Measurements from ENCODE around the gene CNGB1.
"Not testable (repeated sequence)": the region's sequence is repeated elsewhere in the genome, so short reads cannot be mapped to it uniquely, and the experiment has no call there.

The CNGB1 gene

DNA sequence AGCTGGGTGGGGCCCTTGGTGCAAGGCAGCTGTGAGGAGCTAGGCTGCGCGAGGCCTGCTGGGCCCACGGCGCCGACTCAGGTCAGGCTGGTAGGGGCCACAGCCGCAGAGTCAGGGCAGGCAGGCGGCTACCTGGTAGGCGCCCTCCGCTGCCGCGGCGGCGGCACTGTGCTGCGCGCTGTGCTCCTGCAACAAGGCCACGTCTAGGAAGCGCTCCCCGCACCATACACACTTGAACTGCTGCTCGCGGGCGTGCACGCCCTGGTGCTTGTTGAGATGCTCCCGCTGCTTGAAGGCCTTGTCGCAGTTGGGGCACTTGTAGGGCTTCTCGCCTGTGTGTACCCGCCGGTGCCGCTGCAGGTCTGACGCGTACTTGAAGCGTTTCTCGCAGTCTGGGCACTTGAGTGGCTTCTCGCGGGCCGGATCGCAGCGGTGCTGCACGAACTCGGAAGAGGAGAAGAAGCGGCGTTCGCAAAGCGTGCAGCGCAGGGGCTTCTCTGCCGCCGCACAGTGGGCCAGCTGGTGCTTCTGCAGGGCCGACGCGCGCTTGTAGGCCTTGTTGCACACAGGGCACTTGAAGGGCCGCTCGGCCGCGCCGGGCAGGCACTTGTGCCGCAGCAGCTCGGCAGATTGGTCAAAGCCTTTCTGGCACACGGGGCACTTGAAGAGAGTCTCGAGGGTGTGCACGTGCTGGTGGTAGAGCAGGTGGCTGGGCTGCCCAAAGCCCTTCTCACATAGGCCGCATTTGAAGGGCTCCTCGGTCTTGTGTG, 25.7 kb upstream of the CNGB1 start:
- DNase-seq: peak; percentile 47

DNA sequence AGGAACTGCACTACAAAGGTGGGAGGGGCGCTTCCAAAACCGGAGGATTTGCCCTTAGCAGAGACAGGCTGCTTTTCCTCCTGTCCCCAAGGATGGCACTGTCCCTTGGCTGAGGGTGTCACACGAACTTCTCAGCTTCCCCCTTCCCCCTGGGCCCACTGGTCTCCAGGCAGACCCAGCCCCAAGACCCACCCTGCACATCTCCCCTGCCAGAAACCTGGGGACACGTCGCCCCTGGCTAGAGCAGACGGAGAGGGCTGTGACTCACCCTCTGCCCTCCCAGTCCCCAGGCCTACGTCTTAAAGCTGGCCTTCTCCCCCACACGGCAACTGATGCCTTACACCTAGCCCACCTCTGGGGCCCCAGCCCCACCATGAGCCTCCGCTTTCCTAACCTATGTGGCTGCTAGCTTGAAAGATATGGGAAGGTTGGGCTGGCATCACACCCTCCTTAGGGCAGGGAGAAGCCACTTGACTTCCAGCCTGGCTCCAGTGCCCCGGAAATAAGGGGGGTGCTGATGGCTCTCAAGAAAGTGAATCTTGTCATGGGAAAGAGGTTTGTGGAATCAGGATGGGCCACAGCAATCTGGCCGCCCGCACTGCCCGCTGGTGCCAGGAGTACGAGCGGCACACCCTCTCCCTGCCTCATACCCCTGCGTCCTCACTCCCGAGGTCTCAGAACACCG, 24.9 kb upstream of the CNGB1 start:
- peak; percentile 57 for DNase-seq

DNA sequence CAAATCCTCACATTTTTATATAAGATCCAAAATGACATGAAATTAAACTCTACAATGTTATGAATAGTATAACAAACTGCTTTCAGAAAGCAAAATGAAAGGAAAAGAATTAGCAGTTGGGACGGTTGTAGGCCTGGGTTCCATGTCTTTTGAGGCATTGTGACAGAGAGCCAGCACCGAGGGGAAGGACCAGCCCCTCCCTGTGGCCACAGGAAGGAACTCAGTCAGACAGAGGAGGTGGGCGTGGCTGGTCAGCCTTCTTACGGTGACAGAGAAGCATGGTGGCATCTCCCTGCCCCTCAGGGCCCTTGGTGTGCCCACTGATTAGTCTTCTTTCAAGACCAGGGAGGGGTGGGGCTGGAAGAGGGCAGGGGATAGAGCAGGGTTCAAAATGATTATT, 23.9 kb upstream of the CNGB1 start:
- peak; percentile 79 for DNase-seq

DNA sequence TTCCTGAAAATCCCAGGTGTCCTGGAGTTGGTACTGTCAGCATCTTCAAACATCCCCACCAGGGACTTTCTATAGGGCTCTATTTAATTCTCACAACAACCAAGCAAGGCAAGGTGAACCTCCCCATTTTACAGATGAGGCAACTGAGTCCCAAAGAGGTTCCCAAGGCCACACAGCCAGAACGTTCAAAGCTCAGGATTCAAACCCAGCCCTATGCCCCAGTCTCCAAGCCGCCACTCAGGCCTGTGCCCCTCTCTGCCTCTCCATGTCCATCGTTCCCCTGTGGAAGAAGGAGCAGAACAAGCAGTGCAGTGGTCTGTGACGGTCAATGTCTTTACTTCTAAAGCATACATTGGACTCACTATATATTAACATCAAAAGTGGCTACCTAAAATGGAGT, 23.4 kb upstream of the CNGB1 start:
- DNase-seq: no peak

DNA sequence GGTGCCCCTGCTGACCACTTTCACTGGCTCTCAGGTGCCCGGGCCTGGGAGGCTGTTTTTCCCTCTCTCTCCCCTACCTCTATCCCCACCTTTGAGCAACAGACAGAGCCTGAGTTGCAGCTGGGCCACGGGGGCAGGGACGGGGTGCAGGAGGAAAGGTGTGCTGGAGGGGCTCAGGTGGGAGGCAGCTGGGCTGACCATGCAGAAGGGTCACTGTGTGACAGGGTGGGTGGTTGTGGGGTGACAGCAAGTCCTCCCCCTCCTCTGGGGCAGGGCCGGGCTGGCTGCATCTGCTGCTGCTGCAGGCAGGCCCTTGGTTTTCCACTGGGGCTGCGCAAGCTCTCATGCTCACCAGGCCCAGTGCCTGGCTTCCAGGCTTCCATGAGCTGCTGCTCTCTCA, 23.0 kb upstream of the CNGB1 start:
- peak; percentile 54 for DNase-seq

DNA sequence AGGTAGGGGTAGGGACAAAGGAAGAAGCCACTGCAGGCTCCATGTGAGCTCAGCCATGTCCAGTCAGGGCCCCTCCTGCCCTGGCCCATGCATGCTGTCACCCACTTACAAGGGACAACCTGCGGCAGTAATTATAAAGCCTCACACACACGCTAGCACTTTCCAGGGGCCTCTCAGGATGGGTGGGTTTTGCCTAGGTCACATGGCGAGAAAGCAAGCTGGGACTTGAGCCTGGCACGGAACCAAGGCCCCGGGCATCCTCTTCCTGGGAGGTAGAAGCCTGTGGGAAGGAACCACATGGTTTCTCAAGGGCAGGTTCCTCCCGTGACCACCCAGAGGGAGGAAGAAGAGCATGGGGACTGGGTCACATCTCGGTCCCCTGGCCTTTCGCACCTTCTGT, 22.5 kb upstream of the CNGB1 start:
- no peak for DNase-seq

DNA sequence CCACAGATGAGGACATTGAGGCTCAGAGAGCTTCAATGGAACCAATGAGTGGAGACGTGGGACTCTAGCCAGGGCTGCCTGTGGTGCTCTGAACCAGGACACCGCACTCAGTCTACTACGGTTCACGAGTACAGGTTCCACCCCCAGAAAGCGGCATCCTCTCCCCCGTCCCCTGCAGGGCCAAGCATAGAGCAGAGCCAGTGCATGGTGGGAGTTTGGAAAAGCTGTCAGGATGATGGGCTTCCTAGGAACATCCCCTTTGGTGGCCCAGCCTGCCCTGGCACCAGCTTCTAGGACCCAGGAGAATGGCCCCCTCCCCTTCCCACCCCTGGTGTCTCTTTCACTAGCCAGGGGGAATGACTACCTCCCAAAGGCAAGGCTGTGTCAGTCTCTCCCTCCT, 21.2 kb upstream of the CNGB1 start:
- DNase-seq: peak; percentile 38

DNA sequence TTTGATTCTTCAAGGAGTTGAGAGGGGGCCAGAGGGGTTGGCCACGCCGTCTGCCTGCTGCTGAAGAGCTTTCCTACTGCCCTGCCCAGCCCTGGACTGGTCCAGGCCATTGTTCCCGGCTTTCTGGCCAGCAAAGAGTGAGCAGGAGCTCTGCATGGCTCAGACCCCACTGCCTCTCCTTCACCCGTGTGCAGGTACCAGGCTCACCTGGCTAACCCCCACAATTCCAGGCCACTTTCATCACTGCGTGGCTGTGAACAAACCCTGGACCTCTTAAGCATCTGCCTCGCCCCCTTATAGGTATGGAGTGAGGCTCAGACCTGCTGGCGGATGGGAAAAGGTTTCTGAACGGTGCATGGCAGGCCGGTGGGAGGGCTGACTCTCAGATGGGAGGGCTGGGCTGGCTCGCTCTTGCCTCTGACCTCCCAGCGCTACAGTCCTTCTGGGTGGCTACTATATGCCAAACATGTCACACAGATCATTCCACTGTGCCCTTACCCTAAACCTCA, 20.7 kb upstream of the CNGB1 start:
- peak; percentile 37 for DNase-seq

DNA sequence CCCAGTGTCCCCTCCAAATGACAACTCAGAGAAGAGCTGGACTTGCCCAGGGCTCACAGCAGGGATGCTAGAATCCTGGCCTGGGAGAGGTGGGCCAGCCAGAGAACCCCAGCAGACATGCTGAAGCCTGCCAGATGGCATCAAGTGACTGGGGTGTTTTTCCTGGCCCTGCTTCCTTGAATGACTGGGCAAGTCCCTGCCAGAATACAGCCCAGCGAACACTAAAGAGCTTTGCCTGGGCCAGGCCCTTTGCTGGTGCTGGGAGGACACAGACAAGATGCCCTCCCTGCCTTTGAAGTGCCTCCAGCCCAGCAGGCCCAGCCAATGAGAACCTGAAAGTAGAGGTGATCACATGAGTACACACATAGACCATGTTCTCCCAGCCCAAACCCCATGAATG, 18.0 kb upstream of the CNGB1 start:
- peak; percentile 51 for DNase-seq

DNA sequence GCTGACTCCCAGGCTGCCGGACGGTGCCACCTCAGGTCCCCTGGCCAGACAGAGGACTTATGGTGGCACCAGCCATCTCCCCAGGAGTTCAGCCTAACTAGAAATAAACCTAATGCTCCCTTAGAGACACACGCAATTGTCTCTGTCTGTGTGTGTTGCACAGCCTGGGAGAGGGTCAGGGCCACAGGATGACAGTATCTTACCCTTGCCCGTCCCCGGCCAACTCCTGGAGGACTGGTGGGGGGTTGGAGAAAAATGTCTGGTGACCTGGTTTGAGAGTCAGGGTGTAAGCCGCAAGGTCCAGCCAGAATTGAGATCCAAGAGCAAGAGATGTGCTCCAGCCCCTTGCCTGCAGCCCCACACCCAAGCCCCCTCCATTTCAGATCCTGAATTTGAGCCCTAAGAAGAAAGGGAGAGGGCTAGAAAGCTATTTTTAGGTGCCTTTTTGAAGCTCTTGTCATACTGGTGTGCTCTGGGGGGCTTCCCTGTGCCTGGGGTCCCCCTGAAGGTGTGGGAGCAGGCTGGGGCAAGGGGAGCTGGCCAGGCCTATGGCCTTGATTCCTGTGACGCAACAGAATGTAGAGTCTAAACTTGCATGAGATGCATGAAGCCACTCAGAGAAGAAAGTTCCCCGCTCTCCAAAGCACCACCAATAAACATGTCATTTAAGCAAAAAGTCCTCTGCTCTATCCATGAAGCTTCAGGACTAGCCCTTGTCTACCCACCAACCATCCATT, 16.7 kb upstream of the CNGB1 start:
- peak; percentile 49 for DNase-seq

DNA sequence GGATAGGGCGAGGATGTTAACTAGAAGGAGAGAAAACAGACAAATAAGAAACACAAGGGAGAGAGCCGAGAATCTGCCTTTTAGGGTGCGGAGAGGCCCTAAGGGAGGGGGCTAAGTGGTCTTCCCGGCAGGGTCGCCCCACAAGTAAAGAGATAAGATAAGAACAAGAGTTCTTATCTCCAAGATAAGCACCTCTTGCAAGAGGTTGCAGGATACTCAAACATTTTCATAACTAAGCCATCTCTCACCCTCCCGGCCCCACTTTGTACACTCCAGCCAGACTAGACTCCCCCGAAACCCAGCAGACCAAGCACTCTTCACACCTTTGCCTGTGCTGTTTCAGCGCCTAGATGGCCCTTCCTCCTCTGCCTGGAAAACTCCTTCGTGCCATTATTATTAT, 15.3 kb upstream of the CNGB1 start:
- no peak for DNase-seq

DNA sequence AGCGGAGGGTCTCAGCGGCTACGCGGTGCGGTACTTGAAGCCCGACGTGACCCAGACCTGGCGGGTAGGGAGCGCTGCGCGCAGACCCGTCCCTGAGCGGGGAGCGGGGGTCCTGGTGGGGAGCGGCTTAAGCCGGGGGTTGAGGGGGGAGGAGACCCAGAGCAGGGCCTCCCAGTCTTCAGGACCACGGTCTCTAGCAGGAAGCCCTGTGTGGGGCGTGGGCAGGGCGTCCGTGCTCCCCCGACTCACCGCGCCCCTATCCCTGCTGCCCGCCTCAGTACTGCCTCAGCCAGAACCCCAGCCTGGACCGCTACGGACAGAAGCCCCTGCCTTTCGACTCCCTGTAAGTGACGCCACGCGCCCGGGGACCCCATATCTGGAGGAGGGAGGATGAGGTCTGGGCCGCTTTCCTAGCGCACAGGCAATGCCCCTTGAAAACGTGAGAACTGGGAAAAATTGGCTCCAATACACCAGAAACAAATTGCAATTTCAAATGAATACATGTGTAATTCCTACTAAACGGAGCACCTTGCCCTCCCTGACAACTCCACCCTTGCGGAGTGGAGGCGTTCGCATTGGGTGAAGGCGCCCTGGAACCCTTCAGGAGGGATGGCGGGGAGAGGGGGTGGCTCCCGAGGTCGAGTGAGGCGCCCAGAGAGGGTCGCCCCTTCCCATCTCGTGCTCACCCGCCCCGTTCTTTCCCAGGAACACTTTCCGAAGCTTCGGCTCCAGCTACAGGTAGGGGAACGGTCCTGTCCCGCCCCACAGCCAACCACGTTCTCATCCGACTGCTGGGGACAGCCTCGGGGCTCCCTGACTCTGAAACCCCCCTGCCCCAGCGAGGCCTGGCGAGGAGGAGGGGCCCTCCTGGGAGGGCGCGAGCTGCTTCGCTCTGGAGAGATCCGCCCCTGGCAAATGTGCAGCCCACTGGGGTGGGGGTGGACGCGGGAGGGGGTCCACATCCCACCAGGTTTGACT, 14.6 kb upstream of the CNGB1 start:
- DNase-seq: peak; percentile 44

DNA sequence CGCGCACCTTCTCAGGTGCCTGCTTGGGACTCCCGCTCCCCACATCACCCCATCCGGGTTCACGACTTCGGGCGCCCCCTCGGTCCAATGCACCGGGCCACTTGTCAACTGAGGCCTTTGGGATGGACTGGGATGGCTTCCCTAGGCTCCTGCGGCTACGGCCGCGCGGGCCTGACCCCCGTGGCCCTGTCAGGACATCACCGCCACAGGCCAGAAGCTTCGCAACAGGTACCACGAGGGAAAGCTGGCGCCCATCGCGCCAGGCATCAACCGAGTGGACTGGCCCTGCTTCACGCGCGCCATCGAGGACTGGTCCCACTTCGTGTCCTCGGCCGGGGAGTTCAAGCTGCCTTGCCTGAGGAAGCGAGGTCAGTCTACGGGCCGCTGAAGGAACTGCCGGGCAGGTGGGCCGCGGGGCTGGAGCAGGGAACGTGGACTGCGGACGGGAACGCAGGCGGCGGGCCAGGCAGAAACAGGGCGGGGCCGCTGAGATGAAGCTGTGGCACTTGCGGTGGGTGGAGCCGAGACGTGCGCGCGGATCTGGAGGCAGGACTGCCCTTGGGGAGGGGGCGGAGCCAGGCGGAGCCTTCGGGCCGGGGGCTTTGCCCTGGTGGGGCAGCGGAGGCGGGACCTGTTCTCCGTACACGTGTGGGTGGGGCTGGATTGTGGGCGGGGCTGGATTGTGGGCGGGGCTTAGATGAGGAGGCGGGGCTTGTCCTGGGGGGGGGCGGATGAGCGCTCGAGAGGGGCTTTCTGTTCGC, 13.7 kb upstream of the CNGB1 start:
- peak; percentile 98 for DNase-seq

DNA sequence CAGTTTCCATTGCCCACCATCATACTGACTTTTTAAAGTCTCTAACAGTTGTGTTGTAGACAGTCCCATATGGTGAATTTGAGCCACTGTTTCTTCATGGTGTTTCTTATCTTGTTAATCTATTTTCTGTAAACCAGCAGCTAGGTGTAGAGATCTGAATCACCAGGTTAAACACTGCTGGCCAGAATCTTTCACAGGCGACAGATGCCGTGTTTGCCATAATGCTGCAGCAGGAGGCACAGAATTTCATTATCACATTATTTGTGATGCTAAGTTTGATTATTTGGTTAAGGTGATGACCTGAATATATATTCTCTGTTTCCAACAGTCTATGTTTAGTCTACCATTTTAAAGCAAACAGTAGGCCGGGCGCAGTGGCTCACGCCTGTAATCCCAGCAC, 11.5 kb upstream of the CNGB1 start:
- DNase-seq: no peak

DNA sequence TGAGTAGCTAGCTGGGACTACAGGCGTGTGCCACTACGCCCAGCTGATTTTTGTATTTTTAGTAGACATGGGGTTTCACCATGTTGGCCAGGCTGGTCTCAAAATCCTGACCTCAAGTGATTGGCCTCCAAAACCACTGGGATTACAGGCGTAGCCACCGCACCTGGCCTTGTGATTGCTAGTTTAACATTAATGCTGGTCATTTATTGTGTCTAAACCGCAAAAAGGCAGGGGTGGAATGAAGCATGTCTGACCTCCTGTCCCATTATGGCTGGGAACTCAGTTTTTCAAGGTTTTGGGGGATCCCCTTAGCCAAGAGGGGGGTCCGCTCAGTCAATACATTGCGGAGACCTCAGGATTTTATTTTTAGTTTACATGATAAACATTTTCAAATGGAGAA, 10.7 kb upstream of the CNGB1 start:
- DNase-seq: no peak

DNA sequence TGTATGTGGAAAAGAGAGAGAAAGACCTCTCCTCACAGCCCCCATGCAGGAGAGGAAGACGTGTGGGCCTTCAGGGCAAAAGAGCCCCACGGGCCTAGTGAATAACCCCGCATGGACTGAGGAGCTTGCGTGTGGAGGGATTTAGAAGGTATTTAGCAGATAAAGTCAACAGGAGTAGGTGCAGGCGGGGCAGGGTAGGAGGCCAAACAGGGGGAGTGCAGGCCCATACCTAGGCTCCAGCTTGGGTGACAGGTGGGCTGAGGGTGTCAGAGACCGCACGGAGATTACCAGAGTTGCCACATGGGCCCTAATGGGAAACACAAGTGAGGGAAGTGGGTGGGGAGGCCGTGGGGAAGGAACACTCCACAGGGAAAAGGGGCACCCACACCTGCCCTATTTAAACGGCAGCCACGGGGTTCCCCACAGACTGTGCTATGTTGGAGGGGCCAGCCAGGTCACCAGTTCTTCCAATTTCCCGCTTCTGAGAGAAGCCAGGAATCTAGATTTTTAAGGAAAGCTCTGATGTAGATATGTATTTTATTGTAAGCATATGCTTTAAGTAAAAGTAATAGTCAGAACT, 8.2 kb upstream of the CNGB1 start:
- no peak for DNase-seq

DNA sequence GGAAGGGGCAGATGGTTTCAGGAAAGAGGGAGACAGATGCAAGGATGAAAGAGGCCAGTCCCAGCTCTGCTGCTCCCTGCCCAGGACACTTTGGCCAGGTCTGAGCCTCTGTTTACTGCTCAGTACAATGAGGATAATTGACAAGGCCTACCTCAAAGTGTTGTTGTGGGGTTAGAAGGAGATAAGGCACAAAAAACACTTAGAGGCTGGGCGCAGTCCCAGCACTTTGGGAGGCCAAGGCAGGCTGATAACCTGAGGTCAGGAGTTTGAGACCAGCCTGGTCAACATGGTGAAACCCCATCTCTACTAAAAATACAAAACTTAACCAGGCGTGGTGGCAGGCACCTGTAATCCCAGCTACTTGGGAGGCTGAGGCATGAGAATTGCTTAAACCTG, 7.1 kb upstream of the CNGB1 start:
- not testable (repeated sequence) for DNase-seq

DNA sequence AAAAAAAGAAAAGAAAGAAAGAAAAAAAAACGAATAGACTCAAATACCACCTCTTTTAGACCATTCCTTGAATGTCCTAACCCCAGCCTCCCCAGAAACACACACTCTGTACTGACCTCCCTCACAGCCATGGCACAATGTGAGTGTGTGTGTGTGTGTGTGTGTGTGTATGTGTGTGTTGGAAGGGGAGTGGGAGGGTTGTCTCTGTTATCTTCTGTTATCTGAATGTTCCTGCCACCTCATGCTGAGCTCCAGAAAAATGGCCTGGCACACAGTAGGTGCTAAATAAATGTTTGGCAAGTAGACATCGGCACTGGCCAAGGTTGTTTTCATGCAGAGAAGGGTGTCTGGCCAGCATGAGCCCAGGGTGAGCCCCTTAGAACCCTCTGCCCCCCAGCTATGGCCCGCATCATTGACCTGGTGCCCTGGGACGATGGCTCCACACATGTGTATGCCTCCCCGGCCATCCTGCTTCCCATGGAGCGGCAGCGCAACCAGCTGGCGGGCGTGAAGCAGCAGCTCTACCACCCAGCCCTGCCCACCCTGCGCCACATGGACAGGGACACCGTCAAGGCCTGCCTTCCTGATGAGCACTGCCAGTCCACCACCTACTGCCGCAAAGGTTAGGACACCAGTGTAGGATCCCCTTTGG, 6.6 kb upstream of the CNGB1 start:
- DNase-seq: peak; percentile 64

DNA sequence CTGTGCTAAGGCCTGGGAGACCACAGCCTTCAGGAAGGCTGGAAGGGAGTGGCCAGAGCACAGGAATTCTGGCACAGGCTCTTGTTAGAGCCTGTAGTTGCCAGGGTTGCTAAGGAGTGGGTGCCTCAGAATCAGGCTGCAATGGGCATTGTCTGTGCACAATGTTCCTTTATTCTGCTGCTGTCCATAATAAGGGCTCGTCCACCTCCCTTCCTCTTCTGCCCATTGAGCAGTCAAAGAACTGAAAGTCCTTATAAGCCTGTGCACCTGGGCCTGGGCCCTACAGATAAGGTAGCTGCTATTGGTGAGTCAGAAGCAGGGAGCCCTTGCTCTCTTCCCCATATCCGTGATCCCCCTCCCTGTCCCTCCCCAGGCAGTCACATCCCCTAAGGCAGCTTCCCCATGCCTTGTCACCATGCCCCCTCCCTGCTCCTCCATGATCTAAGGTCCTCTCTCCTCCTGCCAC, 5.4 kb upstream of the CNGB1 start:
- peak; percentile 53 for DNase-seq

DNA sequence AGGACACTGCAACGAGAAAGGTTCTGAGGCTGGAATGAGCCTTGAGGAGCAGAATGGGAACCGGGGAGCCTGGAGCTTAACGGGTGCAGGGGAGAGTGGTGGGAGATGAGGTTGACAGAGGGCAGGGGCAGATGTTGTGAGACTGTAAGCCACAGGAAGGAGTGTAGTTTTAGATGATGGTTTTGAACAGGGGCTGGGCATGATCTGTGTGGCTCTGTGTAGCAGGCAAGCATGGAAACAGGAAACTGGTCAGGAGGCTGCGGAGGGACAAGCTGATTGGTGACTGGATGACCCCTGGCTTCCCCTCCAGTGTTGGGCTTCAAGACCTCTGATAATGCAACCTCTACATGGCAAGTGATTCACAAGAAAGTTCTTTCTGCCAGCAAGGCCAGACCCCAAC, 1.4 kb upstream of the CNGB1 start:
- DNase-seq: peak; percentile 37

DNA sequence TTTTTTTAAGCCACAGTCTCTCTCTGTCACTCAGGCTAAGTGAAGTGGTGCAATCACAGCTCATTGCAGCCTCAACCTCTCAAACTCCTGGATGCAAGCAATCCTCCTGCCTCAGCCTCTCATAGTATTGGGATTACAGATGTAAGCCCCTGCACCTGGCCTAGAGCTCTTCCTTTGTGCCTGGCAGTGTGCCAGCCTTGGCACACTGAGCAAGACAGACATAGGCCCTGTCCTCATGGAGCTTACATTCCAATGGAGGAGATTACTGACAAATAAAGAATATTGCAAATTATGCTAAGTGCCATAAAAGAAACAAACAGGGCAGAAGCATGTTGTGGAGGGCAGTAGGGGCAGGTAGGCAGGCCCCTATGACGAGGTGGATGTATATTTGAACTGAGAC, 920 bp upstream of the CNGB1 start:
- DNase-seq: no peak

Measured in islet precursor cell (in vitro differentiated cells).